BLaER1 (cell line): Measurements from ENCODE around the gene NUDT2.
"Not testable (repeated sequence)": the region's sequence is repeated elsewhere in the genome, so short reads cannot be mapped to it uniquely, and the experiment has no call there.

Experiments
- H3K27ac ChIP-seq: shearing (Covaris generic); formaldehyde crosslinking; 2 replicates; pipeline ENCODE4 v1.8.1; 2022
- H3K27me3 ChIP-seq: shearing (Covaris generic); formaldehyde crosslinking; 2 replicates; pipeline ENCODE4 v1.8.1; 2022
- H3K36me3 ChIP-seq: shearing (Covaris generic); formaldehyde crosslinking; 2 replicates; pipeline ENCODE4 v1.8.1; 2022
- H3K4me1 ChIP-seq: shearing (Covaris generic); formaldehyde crosslinking; 2 replicates; pipeline ENCODE4 v1.8.1; 2022
- H3K4me2 ChIP-seq: shearing (Covaris generic); formaldehyde crosslinking; 2 replicates; pipeline ENCODE4 v1.8.1; 2022
- H3K4me3 ChIP-seq: shearing (Covaris generic); formaldehyde crosslinking; 2 replicates; pipeline ENCODE4 v1.8.1; 2022
- H3K9ac ChIP-seq: shearing (Covaris generic); formaldehyde crosslinking; 2 replicates; pipeline ENCODE4 v1.8.1; 2022
- H3K9me3 ChIP-seq: shearing (Covaris generic); formaldehyde crosslinking; 2 replicates; pipeline ENCODE4 v1.8.1; 2022
- H4K20me1 ChIP-seq: shearing (Covaris generic); formaldehyde crosslinking; 2 replicates; pipeline ENCODE4 v1.8.1; 2022
- Cebpa-rat ChIP-seq: shearing (Covaris generic); IDR thresholded peaks from 2 replicates; pipeline ENCODE4 v1.8.1; 2022

Gene NUDT2

GRCh38 chr9:34328987-34329832 is at the start of gene NUDT2, which contains the start of gene KIF24:
TSS of gene NUDT2 (plus strand) at chr9:34329569. CDS start at chr9:34339040, 9,471 bp downstream.
TSS of gene KIF24 (minus strand) at chr9:34329268. CDS start at chr9:34311346, 17,922 bp downstream.
- Histone ChIP-seq H3K27ac (peak within 1 kb of the TSS; percentile 93), H3K36me3 (no peaks in the 10 kb centered on the region), H3K9me3 (no peaks in the 10 kb centered on the region), H3K4me1 (peaks cover 50% of the 10 kb centered on the region), H4K20me1 (no peaks in the 10 kb centered on the region), H3K4me2 (peak within 1 kb of the TSS; percentile 93), H3K27me3 (no peaks in the 10 kb centered on the region), H3K9ac (peak within 1 kb of the TSS; percentile 96), H3K4me3 (peak within 1 kb of the TSS; percentile 87)
- no peak for TF ChIP-seq Cebpa-rat

GRCh38 chr9:34282096-34282495 is 47.3 kb upstream of the NUDT2 start:
- no peak overlapping the region for H3K9ac ChIP-seq
- no peak overlapping the region for H3K27ac ChIP-seq
- H4K20me1 ChIP-seq: no peaks in the 10 kb centered on the region
- no peaks in the 10 kb centered on the region for H3K27me3 ChIP-seq
- no peak for TF ChIP-seq Cebpa-rat
- H3K9me3 ChIP-seq: no peaks in the 10 kb centered on the region
- H3K36me3 ChIP-seq: peaks cover 59% of the 10 kb centered on the region
- H3K4me1 ChIP-seq: peaks cover 19% of the 10 kb centered on the region
- no peak overlapping the region for H3K4me2 ChIP-seq
- H3K4me3 ChIP-seq: no peak overlapping the region

- H3K36me3 ChIP-seq: peaks cover 38% of the 10 kb centered on the region
Measured at GRCh38 chr9:34289159-34289558, 40.2 kb upstream of the NUDT2 start.

GRCh38 chr9:34291023-34291422 is 38.3 kb upstream of the NUDT2 start:
- Histone ChIP-seq H3K9ac (no peak overlapping the region), H3K4me1 (peaks cover 10% of the 10 kb centered on the region), H3K36me3 (peaks cover 27% of the 10 kb centered on the region), H3K27ac (no peak overlapping the region), H3K9me3 (no peaks in the 10 kb centered on the region), H4K20me1 (no peaks in the 10 kb centered on the region), H3K4me2 (no peak overlapping the region), H3K4me3 (no peak overlapping the region), H3K27me3 (no peaks in the 10 kb centered on the region)
- TF ChIP-seq Cebpa-rat: no peak

More at GRCh38 chr9:34289159-34289558, 40.2 kb upstream of the NUDT2 start:
- Histone ChIP-seq H4K20me1 (no peaks in the 10 kb centered on the region), H3K4me2 (no peak overlapping the region), H3K4me3 (no peak overlapping the region), H3K9ac (no peak overlapping the region), H3K4me1 (peaks cover 10% of the 10 kb centered on the region), H3K9me3 (no peaks in the 10 kb centered on the region), H3K27me3 (no peaks in the 10 kb centered on the region), H3K27ac (no peak overlapping the region)
- TF ChIP-seq Cebpa-rat: no peak

GRCh38 chr9:34291423-34291822 is 37.9 kb upstream of the NUDT2 start:
- Histone ChIP-seq H3K4me2 (no peak overlapping the region), H3K27me3 (no peaks in the 10 kb centered on the region), H4K20me1 (no peaks in the 10 kb centered on the region), H3K4me3 (no peak overlapping the region), H3K36me3 (peaks cover 23% of the 10 kb centered on the region), H3K27ac (no peak overlapping the region), H3K9ac (no peak overlapping the region), H3K9me3 (no peaks in the 10 kb centered on the region), H3K4me1 (peaks cover 10% of the 10 kb centered on the region)
- no peak for TF ChIP-seq Cebpa-rat

DNA sequence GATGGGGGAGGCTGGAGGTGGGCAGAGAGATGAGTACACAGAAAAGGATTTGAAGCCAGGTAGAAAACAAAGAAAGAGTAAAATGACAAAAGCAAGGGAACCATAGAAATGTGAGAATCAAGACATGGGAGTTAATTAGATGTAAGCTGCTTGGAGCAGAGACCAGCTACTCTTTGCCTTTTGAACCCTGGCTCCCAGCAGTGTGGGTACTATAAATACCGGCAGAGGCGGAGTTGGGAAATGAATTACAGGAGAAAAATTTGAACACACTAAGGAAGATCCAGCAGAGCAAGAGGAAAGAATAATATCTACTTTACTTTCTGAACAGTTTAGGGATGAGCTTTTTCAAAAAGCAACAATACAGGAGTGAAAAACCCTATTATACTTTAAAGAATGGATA is 36.8 kb upstream of the NUDT2 start:
- H3K9ac ChIP-seq: no peak overlapping the region
- H3K27me3 ChIP-seq: no peaks in the 10 kb centered on the region
- no peaks in the 10 kb centered on the region for H3K9me3 ChIP-seq
- no peak overlapping the region for H3K4me2 ChIP-seq
- no peaks in the 10 kb centered on the region for H4K20me1 ChIP-seq
- no peak overlapping the region for H3K27ac ChIP-seq
- TF ChIP-seq Cebpa-rat: no peak
- peaks cover 10% of the 10 kb centered on the region for H3K4me1 ChIP-seq
- H3K36me3 ChIP-seq: peaks cover 14% of the 10 kb centered on the region
- H3K4me3 ChIP-seq: no peak overlapping the region

GRCh38 chr9:34301064-34301463 is 28.3 kb upstream of the NUDT2 start:
- not testable (repeated sequence) for H3K9ac ChIP-seq, H4K20me1 ChIP-seq, H3K4me3 ChIP-seq, H3K27ac ChIP-seq, H3K9me3 ChIP-seq, H3K4me1 ChIP-seq, H3K4me2 ChIP-seq, H3K27me3 ChIP-seq
- peaks cover 10% of the 10 kb centered on the region for H3K36me3 ChIP-seq

DNA sequence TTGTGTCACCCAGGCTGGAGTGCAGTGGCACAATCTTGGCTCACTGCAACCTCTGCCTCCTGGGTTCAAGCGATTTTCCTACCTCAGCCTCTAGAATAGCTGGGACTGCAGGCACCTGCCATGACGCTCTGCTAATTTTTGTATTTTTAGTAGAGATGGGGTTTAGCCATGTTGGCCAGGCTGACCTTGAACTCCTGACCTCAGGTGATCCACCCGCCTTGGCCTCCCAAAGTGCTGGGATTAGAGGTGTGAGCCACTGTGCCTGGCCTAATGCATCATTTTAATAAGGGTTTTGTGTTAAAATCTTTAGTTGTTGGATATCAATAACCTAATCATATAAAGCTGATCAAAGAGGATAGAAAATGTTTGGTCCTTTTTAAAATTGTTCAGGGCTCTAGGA is 21.1 kb upstream of the NUDT2 start:
- H3K27ac ChIP-seq, H3K9me3 ChIP-seq, H3K4me1 ChIP-seq, H3K4me3 ChIP-seq, H3K27me3 ChIP-seq, H3K9ac ChIP-seq, H3K4me2 ChIP-seq, H4K20me1 ChIP-seq: not testable (repeated sequence)
- peaks cover 16% of the 10 kb centered on the region for H3K36me3 ChIP-seq

- H3K4me1 ChIP-seq: no peaks in the 10 kb centered on the region
- H3K36me3 ChIP-seq: peaks cover 15% of the 10 kb centered on the region
- H3K9ac ChIP-seq: no peak overlapping the region
- peaks cover 6% of the 10 kb centered on the region; the same call in 1 of the 2 replicates for H3K9me3 ChIP-seq
- H3K27me3 ChIP-seq: no peaks in the 10 kb centered on the region
- H3K4me2 ChIP-seq: no peak overlapping the region
- H4K20me1 ChIP-seq: no peaks in the 10 kb centered on the region
- no peak overlapping the region for H3K27ac ChIP-seq
- no peak overlapping the region for H3K4me3 ChIP-seq
- no peak for TF ChIP-seq Cebpa-rat
Measured at GRCh38 chr9:34310215-34310614, 19.2 kb upstream of the NUDT2 start.

DNA sequence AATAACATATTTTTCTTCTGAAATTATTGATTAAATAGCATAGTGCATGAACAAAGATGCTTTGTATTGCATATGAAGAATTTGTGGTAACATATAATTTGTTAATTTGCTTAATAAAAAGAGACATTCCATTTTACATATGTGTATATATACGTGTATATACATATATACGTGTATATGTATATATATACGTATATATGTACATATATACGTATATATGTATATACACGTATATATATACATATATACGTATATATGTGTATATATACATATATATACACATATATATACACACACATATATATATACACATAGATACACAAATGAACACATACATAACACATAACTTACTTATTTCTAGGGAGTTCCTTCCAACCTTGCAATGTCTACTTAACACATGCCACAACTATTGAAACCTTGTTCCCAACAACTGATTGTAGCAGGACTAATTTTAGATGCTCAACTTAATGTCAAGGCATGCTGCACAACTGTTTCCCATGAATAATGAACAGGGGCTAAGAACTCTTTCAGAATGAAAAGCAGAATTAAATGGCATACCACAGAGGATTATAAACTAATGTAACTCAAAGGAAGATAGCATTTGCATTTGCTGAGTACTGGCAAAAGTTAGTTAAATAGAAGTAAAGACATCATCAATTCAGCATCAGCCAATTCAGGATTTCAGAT is 17.7 kb upstream of the NUDT2 start:
- Histone ChIP-seq H3K4me2 (no peak overlapping the region), H3K9ac (no peak overlapping the region), H4K20me1 (no peaks in the 10 kb centered on the region), H3K27ac (no peak overlapping the region), H3K9me3 (peaks cover 6% of the 10 kb centered on the region; the same call in 1 of the 2 replicates), H3K27me3 (no peaks in the 10 kb centered on the region), H3K4me1 (no peaks in the 10 kb centered on the region), H3K36me3 (peaks cover 6% of the 10 kb centered on the region), H3K4me3 (no peak overlapping the region)
- no peak for TF ChIP-seq Cebpa-rat
